Measurements from ENCODE around the gene CADM1.

CADM1 gene

GRCh38 chr11:115504276-115505158, at the start of gene CADM1:
CADM1 (minus strand) TSS chr11:115504415.
- peak; percentile 55 for DNase-seq

DNA sequence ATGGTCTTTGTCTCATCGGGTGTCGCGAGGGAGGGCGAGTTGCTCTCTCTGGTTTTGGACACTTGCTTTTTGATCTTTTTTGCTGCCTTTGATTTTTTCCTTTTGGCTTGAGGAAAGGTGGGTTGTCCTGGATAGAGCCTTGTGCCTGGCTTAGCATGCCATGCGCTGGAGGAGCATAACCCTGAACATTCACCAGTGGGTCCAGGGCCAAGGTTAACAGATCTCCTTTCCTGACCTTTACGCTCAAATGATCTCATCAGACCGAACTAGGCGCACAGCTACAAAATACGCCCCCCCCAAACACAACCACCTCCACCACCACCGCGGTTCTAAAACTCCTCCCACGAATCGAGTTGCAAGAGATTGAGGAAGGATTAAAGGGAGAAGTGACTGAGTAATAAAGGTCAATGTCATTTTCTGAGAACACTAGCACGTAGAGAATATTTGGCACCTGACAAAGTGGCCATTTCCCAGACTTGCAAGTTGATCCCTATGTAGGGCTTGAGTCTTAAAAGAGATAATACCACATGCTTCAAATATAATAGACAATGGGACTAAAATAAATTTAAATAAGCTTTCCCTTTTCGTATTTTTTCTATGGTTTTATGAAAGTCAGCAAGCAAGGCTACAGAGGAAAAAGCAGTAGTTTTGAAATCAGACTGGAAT, 48.7 kb upstream of the CADM1 start:
- DNase-seq: no peak

DNA sequence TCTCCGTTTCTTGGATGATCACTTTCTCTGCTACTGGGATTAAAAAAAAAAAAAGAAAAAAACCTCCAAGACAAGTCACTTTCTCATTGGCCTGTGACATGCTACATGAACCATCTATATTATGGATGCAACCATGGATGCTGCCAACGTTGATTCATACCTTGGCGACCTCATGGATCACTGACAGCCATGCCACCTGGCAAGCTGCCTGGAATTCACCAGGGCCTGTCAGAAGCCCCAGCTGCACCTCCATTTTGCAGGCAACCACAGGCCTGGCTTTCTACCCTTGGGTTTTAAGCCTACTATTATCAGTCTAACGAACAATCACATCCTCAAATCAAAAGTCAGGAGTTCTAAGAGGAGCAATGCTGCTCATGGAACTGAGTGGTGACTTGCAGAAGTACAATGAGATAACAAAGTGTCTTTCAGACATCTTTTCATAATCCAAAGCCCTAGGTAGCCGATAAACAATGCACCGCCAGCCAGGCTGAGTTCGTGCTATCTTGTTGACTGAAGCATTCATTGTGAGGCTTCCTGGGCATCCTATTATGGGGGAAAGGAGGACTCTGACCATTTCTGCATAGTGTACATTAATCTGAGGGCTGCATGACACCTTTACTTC, 48.0 kb upstream of the CADM1 start:
- DNase-seq: no peak

DNA sequence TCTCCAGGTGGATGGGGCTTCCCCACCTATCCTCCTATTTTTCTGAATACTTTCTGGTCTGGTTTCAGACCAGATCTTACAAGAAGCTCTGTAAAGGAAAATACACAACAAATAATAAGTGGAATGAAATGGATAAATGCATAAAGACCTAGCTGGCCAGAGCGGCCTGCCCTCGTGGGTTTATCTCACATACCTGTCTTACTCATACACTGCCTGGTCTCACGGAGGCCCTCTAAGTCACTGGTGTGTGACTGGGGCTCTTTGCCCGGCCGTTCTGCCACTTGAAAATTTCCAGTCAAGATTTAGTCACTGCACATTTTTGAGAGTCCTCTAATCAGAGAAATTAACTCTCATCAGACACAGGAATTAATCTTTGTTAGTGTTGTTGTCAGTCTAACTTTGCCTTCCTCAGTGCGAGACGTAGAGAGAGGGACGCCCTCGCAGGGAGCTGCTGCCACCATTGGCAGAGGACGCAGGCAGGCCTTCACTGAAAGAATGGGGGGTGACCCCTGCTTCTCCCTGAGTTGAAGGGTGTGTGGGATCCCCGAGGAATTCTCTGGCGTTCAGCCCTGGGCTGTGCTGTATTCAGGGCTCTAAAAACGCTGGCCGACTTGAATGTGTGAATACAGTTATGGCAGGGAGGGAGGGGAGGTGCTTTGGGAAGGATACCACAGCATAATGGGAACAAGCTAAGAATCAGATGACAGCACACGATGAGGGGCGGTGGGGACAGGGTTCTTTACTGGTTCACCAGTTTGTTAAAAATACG, 46.3 kb upstream of the CADM1 start:
- DNase-seq: no peak

DNA sequence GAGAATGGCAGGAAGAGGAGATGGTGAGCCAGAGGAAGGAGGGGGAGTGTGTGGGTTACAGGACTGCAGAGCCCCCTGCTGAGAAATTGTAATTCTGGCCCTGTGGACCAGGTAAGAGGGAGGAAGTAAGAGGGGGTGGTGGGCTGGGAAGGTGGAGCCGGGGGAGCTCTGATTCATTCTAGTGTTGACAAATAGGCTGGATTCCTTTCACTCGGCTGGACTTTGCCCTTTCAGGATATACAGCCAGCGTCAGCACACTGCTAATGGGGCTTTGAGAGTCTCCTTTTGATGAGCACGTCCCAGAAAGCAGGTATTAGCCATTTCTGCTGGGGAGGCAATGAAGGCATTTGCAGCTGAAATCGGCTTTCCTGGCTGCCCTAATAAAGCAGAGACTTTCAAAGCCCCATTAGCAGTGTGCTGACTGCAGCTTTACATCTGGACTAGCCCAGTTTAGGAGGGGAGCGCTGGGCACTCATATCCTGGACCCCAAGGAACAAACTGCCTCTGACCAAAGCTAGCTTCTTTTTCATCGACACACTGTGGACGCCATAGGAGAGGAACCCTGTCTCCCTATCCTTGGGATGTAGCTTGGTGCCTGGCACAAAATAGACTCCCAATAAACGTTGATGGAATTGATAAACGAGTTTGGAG, 44.8 kb upstream of the CADM1 start:
- DNase-seq: no peak

GRCh38 chr11:115545581-115546210, 41.5 kb upstream of the CADM1 start:
- no peak for DNase-seq

GRCh38 chr11:115544422-115544948, 40.3 kb upstream of the CADM1 start:
- DNase-seq: no peak

DNA sequence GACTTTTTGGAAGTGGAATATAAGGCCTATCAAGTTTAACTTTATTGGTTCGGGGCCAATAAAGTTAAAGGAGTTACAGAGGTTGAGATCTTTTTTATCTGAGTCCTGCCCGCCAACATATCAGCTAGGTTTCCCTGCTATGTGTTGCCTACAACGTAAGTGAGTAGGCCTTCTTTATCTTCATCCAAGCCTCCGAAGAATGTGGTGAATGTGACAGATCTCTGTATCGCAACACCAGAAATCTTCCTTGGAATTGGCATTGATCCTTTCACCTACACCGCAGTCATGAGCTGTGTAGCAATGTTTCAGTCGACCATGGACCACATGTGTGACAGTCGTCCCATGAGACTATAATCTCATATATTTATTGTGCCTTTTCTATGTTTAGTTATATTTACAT, 37.3 kb upstream of the CADM1 start:
- DNase-seq: no peak

DNA sequence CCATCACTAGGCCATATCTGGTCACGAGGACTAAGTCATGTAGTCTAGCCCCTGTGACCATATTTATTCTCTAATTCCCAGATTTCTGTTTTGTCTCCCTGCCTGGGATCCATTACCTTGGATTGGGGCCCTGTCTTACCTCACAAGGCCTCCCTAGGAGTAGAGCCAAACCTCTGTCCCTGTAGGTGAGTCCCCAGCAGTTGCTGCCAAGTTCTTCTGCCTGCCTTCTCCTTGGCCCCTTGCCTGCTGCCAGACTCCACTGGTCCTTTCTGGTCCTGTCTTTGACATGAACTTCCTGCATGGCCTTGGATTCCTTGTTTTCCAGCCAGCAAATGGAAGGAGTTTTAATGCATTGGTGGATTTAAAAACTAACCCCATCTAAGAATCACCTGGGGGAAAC, 35.6 kb upstream of the CADM1 start:
- DNase-seq: no peak

GRCh38 chr11:115535781-115536180, 31.6 kb upstream of the CADM1 start:
- no peak for DNase-seq

DNA sequence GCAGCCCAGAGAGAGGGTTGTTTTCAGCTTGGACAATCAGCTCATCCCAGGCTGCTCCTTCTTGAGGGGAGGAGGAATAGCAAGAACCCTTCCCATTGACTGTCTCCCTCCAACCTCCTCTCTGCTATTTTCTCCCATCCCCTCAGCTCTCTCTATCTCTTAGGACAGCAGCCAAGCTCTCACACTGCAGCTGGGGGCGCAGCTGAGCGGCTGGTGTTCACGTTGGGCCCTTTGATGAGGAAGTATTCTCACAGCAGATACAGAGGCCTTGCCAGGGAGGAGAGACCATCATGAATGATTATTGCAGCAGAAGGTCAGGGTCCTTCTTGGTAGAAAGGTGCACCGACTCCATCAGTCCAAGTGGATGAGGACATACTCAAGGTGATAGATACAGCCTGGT, 26.5 kb upstream of the CADM1 start:
- no peak for DNase-seq

GRCh38 chr11:115528225-115528624, 24.0 kb upstream of the CADM1 start:
- DNase-seq: no peak

- DNase-seq: no peak
These were observed 23.4 kb upstream of the CADM1 start for GRCh38 chr11:115527534-115528125.

DNA sequence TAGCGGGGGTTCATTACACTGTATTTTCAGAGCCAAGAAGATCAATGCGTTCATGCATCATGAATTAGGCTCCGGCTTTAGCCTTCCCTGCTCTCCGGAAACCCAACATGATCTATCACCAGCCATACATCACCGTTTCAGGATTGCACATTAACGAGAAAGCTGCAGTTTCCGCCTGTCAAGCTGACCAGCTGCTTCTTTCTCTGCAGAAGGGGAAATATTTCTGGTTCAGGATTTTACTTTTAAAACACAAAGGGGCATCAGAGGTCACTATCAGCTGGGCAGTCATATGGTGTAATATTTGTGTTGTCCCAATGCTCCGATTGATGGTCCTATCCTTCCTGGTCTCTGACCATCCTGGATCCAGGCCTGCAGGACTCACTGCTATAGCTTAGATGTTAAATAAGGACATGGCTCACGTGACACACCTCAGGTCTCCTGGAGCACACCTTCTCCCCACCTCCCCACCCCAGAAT, 21.4 kb upstream of the CADM1 start:
- no peak for DNase-seq

DNA sequence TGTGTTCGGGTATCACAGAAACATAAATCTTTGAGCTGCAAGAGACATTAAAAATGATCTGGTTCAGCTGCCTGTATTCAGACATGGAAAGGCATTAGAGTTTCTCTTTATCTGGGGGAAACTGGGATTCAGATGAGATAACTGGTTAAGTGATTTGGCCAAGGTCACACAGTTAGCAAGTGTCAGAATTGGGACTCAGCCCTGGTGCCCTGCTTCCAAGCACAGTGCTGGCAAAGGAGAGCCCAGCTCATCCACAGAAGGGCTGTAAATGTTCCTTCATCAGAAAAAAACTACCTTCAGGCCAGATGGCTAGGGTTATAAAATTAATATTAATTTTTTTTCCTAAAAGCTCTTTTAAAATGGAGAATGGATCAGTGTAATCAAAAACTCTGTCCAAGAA, 20.4 kb upstream of the CADM1 start:
- no peak for DNase-seq

DNA sequence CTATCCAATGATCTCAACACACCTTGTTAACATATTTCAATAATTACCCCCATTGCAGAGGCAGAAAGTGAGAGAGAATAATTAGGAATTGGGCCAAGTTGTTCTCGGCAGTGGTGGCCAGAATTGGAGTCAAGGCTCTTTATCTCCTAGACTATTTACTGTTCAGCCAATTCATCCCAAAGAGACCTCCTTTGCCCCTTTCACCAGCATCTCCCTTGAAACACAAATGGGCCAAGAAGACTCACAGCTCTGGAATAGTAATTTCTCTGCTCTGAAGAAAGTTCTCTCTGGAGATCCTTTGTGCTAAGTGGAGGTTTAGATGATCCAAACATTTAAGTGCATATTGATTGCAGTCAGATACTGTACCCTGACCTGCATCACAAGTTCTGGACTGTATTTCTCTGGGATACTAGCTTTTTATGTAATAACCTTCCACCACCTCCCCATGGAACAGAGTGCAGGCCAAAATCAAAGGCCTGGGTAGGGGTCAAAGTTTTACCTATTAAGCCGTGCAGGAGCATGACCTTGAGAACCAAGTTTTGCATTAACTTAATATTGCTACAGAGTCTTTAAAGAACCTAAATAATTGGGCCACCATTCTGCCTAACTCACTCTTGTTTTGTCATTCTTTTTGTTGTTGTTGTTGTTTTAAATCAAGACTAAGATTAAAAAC, 19.6 kb upstream of the CADM1 start:
- no peak for DNase-seq

- DNase-seq: no peak
These were observed 18.1 kb upstream of the CADM1 start for GRCh38 chr11:115522302-115522701.

GRCh38 chr11:115521825-115522224, 17.6 kb upstream of the CADM1 start:
- DNase-seq: no peak

- DNase-seq: no peak
These were observed 14.9 kb upstream of the CADM1 start for GRCh38 chr11:115518983-115519628.
